Dermis microvascular lymphatic vessel endothelial cell (primary cell): ENCODE measurements around the gene GIMAP5. TPM values are rescaled to one million over a fixed set of nuclear protein-coding genes. Genes with fewer than 3 reads are reported as not detected.
"Not testable (repeated sequence)": the region's sequence is repeated elsewhere in the genome, so short reads cannot be mapped to it uniquely, and the experiment has no call there.

Experiments
- DNase-seq, 2 donors: peaks; one replicate each; pipeline versions ENCODE4 v3.0.0 to v3.0.0-alpha.2; 2010; ENCODE audit warnings: low read depth in 2 of 2
- total RNA-seq: library from RNA; depleted of rRNA; stranded (reverse); fragments of >200 nt; gene quantifications from 2 replicates; pipeline ENCODE4 v1.2.1, GENCODE V29; 2014

The GIMAP5 gene
- total RNA-seq, 1 donor from 2014 or later, result 255 TPM

GRCh38 chr7:150769768-150770167, 32.5 kb downstream of the GIMAP5 start:
- DNase-seq, result no peak

GRCh38 chr7:150774131-150774530, 36.9 kb downstream of the GIMAP5 start:
- not testable (repeated sequence) for DNase-seq

- no peak for DNase-seq
These were observed 41.0 kb downstream of the GIMAP5 start for GRCh38 chr7:150778014-150778737.

- DNase-seq, result peak; percentile 27 to 78
These were observed 41.6 kb downstream of the GIMAP5 start for GRCh38 chr7:150778738-150779301.

- no peak for DNase-seq
These were observed 43.1 kb downstream of the GIMAP5 start for GRCh38 chr7:150780292-150780691.

GRCh38 chr7:150781103-150781502, 43.9 kb downstream of the GIMAP5 start:
- DNase-seq, result no peak

- no peak for DNase-seq
These were observed 44.7 kb downstream of the GIMAP5 start for GRCh38 chr7:150781961-150782360.

GRCh38 chr7:150784120-150784736, 47.0 kb downstream of the GIMAP5 start:
- DNase-seq, result peak; percentile 36 to 56

GRCh38 chr7:150784954-150785353, 47.7 kb downstream of the GIMAP5 start:
- DNase-seq, result no peak

- DNase-seq, result no peak
These were observed 50.4 kb downstream of the GIMAP5 start for GRCh38 chr7:150787321-150788281.

- no peak for DNase-seq
These were observed 51.5 kb downstream of the GIMAP5 start for GRCh38 chr7:150788474-150789269.

- no peak for DNase-seq
These were observed 53.3 kb downstream of the GIMAP5 start for GRCh38 chr7:150790416-150791075.

- no peak for DNase-seq
These were observed 54.1 kb downstream of the GIMAP5 start for GRCh38 chr7:150791304-150791703.

GRCh38 chr7:150791746-150792452, 54.7 kb downstream of the GIMAP5 start:
- no peak for DNase-seq

Other genes starting within 250 kb of the GIMAP5 start
- 64.4 and 108 TPM in 2 replicates for gene GIMAP7, start 222.5 kb upstream of the GIMAP5 start, total RNA-seq
- gene GIMAP4, start 170.0 kb upstream of the GIMAP5 start, total RNA-seq, result 169 and 262 TPM in 2 replicates
- 169 and 251 TPM in 2 replicates for gene GIMAP6, start 105.0 kb upstream of the GIMAP5 start, total RNA-seq
- 34.0 and 37.3 TPM in 2 replicates for gene GIMAP2, start 51.7 kb upstream of the GIMAP5 start, total RNA-seq
- 13.0 and 24.5 TPM in 2 replicates for gene GIMAP1, start 20.8 kb upstream of the GIMAP5 start, total RNA-seq
- gene TMEM176B, start 62.9 kb downstream of the GIMAP5 start, total RNA-seq, result not detected in 2 replicates
- not detected in 2 replicates for gene TMEM176A, start 63.4 kb downstream of the GIMAP5 start, total RNA-seq
- not detected in 2 replicates for gene AOC1, start 115.1 kb downstream of the GIMAP5 start, total RNA-seq
- 0.13 TPM in 1 of 2 replicates, not detected in the other for gene KCNH2, start 240.9 kb downstream of the GIMAP5 start, total RNA-seq